Measurements from ENCODE around the gene ABLIM3. TPM values are rescaled to one million over a fixed set of nuclear protein-coding genes. Genes with fewer than 3 reads are reported as not detected.

Gene ABLIM3
- polyA plus RNA-seq, 1 donor (not counting 4 experiments of a cell fraction or from before 2014, with no cell fraction given) = 7.9 TPM

- H3K4me2 ChIP-seq (ENCODE audit: control insufficient read depth, extremely low read depth, insufficient read depth, low read depth, low read length) = no peak overlapping the region
- H3K79me2 ChIP-seq (ENCODE audit: control insufficient read depth, insufficient read depth, low read length) = no peaks in the 10 kb centered on the region
- FAIRE-seq (no peak), DNase-seq (ENCODE audit: low read depth, low spot score) (no peak)
- no peak overlapping the region for H3K4me3 ChIP-seq (ENCODE audit: control insufficient read depth in 2 of 3, extremely low read depth in 1 of 3, insufficient read depth in 2 of 3, low read depth in 1 of 3, low read length in 3 of 3)
- H3K27ac ChIP-seq (ENCODE audit: control insufficient read depth, insufficient read depth, low read length) = no peak overlapping the region
- H3K9me1 ChIP-seq (ENCODE audit: control insufficient read depth, extremely low read depth, insufficient read depth, low read length) = no peaks in the 10 kb centered on the region
- TF ChIP-seq CTCF (optimal IDR thresholded peaks at IDR 0.05 in 1 of 3, IDR thresholded peaks at IDR 0.05 in 1 of 3, conservative IDR thresholded peaks at IDR 0.05 in 1 of 3; ENCODE audit: extremely low read depth in 1 of 3, insufficient read depth in 2 of 3, low read length in 3 of 3) (no peak), EZH2 (IDR thresholded peaks at IDR 0.05; ENCODE audit: low read length) (no peak)
- no peaks in the 10 kb centered on the region for H3K36me3 ChIP-seq (ENCODE audit: control insufficient read depth in 2 of 2, extremely low read depth in 1 of 2, insufficient read depth in 2 of 2, low read length in 2 of 2)
- H4K20me1 ChIP-seq (ENCODE audit: control insufficient read depth, extremely low read depth, insufficient read depth, low read length) = no peaks in the 10 kb centered on the region
- dilution Hi-C loops (cut with MboI; ENCODE audit: extremely low pct_ligation_motif_present, low sequenced_read_pairs) = no loop called here
- no peaks in the 10 kb centered on the region for H3K9me3 ChIP-seq (ENCODE audit: control insufficient read depth, low read depth, low read length)
- H3K9ac ChIP-seq (ENCODE audit: control insufficient read depth, extremely low read depth, insufficient read depth, low read length) = no peak overlapping the region
- H3K4me1 ChIP-seq (ENCODE audit: control insufficient read depth, extremely low read depth, insufficient read depth, low read length) = peaks cover 30% of the 10 kb centered on the region
- H2AFZ ChIP-seq (ENCODE audit: control insufficient read depth, low read length) = no peak overlapping the region
- no peaks in the 10 kb centered on the region for H3K27me3 ChIP-seq (ENCODE audit: control insufficient read depth, extremely low read depth, insufficient read depth, low read length)
Observed at GRCh38 chr5:149174847-149175234, 33.5 kb downstream of the ABLIM3 start.

DNA sequence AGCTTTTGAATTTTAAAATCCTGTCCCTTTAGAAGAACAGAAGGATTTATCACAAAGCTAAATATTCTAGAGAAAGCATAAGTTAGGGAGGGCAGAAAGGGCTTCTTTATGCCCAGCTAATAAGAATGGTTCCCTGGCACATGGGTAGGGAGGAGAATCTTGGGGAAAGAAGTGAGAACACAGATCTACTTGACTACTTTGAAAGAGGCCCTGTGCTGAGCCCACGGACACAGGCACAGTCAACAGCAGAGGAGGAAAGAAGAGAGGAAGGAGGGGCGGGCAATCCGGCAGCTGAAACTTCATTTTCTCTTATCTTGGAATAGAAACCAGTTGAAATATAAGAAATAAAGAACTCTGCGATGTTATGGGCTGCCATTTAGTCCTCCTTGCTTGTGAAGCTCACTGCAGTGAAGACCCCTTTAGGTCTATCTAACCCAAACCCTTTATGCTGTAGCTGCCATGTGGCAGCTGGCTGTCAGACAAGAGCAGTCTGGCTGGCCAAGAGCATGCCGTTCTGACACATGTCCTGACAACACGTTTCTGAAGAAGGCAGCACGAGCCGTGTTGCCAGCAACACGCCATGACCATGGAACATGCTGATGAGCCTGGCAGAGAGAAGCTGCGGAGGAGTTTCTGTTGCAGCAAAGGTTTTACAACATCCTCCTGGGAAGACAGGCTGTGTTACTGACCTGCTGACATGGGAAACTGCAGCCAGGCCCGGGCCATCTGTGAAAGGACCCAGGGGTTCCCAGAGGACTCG, 34.2 kb downstream of the ABLIM3 start:
- H3K27me3 ChIP-seq (ENCODE audit: control insufficient read depth, extremely low read depth, insufficient read depth, low read length) = no peaks in the 10 kb centered on the region
- H2AFZ ChIP-seq (ENCODE audit: control insufficient read depth, low read length) = peak overlapping the region; percentile 9
- no peak overlapping the region for H3K9ac ChIP-seq (ENCODE audit: control insufficient read depth, extremely low read depth, insufficient read depth, low read length)
- H3K4me3 ChIP-seq (ENCODE audit: control insufficient read depth in 2 of 3, extremely low read depth in 1 of 3, insufficient read depth in 2 of 3, low read depth in 1 of 3, low read length in 3 of 3) = no peak overlapping the region
- peak overlapping the region; percentile 15 for H3K4me2 ChIP-seq (ENCODE audit: control insufficient read depth, extremely low read depth, insufficient read depth, low read depth, low read length)
- H3K9me3 ChIP-seq (ENCODE audit: control insufficient read depth, low read depth, low read length) = no peaks in the 10 kb centered on the region
- H3K27ac ChIP-seq (ENCODE audit: control insufficient read depth, insufficient read depth, low read length) = no peak overlapping the region
- no peaks in the 10 kb centered on the region for H3K79me2 ChIP-seq (ENCODE audit: control insufficient read depth, insufficient read depth, low read length)
- no peak for TF ChIP-seq EZH2 (IDR thresholded peaks at IDR 0.05; ENCODE audit: low read length)
- no peak for TF ChIP-seq CTCF (optimal IDR thresholded peaks at IDR 0.05 in 1 of 3, IDR thresholded peaks at IDR 0.05 in 1 of 3, conservative IDR thresholded peaks at IDR 0.05 in 1 of 3; ENCODE audit: extremely low read depth in 1 of 3, insufficient read depth in 2 of 3, low read length in 3 of 3)
- no peaks in the 10 kb centered on the region for H3K9me1 ChIP-seq (ENCODE audit: control insufficient read depth, extremely low read depth, insufficient read depth, low read length)
- no peaks in the 10 kb centered on the region for H4K20me1 ChIP-seq (ENCODE audit: control insufficient read depth, extremely low read depth, insufficient read depth, low read length)
- no peak for FAIRE-seq
- no peaks in the 10 kb centered on the region for H3K36me3 ChIP-seq (ENCODE audit: control insufficient read depth in 2 of 2, extremely low read depth in 1 of 2, insufficient read depth in 2 of 2, low read length in 2 of 2)
- dilution Hi-C loops (cut with MboI; ENCODE audit: extremely low pct_ligation_motif_present, low sequenced_read_pairs) = no loop called here
- H3K4me1 ChIP-seq (ENCODE audit: control insufficient read depth, extremely low read depth, insufficient read depth, low read length) = peaks cover 30% of the 10 kb centered on the region
- DNase-seq (ENCODE audit: low read depth, low spot score) = no peak
